Kidney glomerular epithelial cell (primary cell): ENCODE measurements around the gene CAMKMT.
"Not testable (repeated sequence)": the region's sequence is repeated elsewhere in the genome, so short reads cannot be mapped to it uniquely, and the experiment has no call there.

ENCODE experiments used
- DNase-seq: peaks from one replicate; lab custom pipeline; 2025; lab: John Stamatoyannopoulos, UW

Gene CAMKMT

GRCh38 chr2:44360749-44361329, 908 bp upstream of the CAMKMT start:
- peak; percentile 34 for DNase-seq

GRCh38 chr2:44362207-44363015, 664 bp downstream of the CAMKMT start:
- peak; percentile 61 for DNase-seq

- DNase-seq = no peak
Measured at GRCh38 chr2:44364604-44365003, 2.9 kb downstream of the CAMKMT start.

GRCh38 chr2:44367591-44367990, 5.8 kb downstream of the CAMKMT start:
- no peak for DNase-seq

GRCh38 chr2:44369392-44369791, 7.6 kb downstream of the CAMKMT start:
- no peak for DNase-seq

- no peak for DNase-seq
Measured at GRCh38 chr2:44371445-44371844, 9.7 kb downstream of the CAMKMT start.

- DNase-seq = no peak
Measured at GRCh38 chr2:44372246-44372645, 10.5 kb downstream of the CAMKMT start.

- DNase-seq = no peak
Measured at GRCh38 chr2:44377486-44377885, 15.7 kb downstream of the CAMKMT start.

- DNase-seq = not testable (repeated sequence)
Measured at GRCh38 chr2:44385226-44385625, 23.5 kb downstream of the CAMKMT start.

- no peak for DNase-seq
Measured at GRCh38 chr2:44388877-44389276, 27.1 kb downstream of the CAMKMT start.

- DNase-seq = no peak
Measured at GRCh38 chr2:44389895-44390294, 28.1 kb downstream of the CAMKMT start.

GRCh38 chr2:44392338-44392943, 30.7 kb downstream of the CAMKMT start:
- peak; percentile 24 for DNase-seq

GRCh38 chr2:44397447-44398175, 35.9 kb downstream of the CAMKMT start:
- no peak for DNase-seq

- DNase-seq = no peak
Measured at GRCh38 chr2:44398243-44398897, 36.6 kb downstream of the CAMKMT start.

- no peak for DNase-seq
Measured at GRCh38 chr2:44420725-44421124, 59.0 kb downstream of the CAMKMT start.

- DNase-seq = no peak
Measured at GRCh38 chr2:44424211-44424610, 62.5 kb downstream of the CAMKMT start.

GRCh38 chr2:44429034-44429433, 67.3 kb downstream of the CAMKMT start:
- DNase-seq = no peak

- DNase-seq = no peak
Measured at GRCh38 chr2:44430342-44430741, 68.6 kb downstream of the CAMKMT start.

- DNase-seq = no peak
Measured at GRCh38 chr2:44433895-44434294, 72.1 kb downstream of the CAMKMT start.

GRCh38 chr2:44441200-44441599, 79.5 kb downstream of the CAMKMT start:
- no peak for DNase-seq

- DNase-seq = no peak
Measured at GRCh38 chr2:44442019-44442418, 80.3 kb downstream of the CAMKMT start.

GRCh38 chr2:44443517-44443916, 81.8 kb downstream of the CAMKMT start:
- DNase-seq = no peak
